ENCODE measurements around the gene KIAA0513. TPM values are rescaled to one million over a fixed set of nuclear protein-coding genes. Genes with fewer than 3 reads are reported as not detected.

KIAA0513 gene
- total RNA-seq, 6 donors from 2014 or later = 21.6 to 77.5 (median 37.9) TPM

GRCh38 chr16:85046472-85046916 lies 18.9 kb downstream of the KIAA0513 start:
- no peaks in the 10 kb centered on the region for H3K27me3 ChIP-seq
- WGBS, 2 donors = 81 to 90% methylated on average over 8 of the region's 8 CpGs
- H3K36me3 ChIP-seq = no peaks in the 10 kb centered on the region
- TF ChIP-seq EP300 (IDR thresholded peaks at IDR 0.05) = no peak
- no peak for TF ChIP-seq POLR2A (IDR thresholded peaks at IDR 0.05)
- TF ChIP-seq POLR2AphosphoS5 (IDR thresholded peaks at IDR 0.05) = no peak
- TF ChIP-seq CTCF (IDR thresholded peaks at IDR 0.05) = no peak
- H3K27ac ChIP-seq = peak overlapping the region; percentile 13 to 73 (median 44)
- H3K4me1 ChIP-seq = peaks cover 17 to 34% (median 30%) of the 10 kb centered on the region in 4 donors
- DNase-seq (no peak), ATAC-seq (ENCODE audit: low FRiP score in 2 of 2) (peak in 1 of 2 donors; percentile 34)
- H3K9me3 ChIP-seq = no peaks in the 10 kb centered on the region
- H3K4me3 ChIP-seq = no peak overlapping the region

DNA sequence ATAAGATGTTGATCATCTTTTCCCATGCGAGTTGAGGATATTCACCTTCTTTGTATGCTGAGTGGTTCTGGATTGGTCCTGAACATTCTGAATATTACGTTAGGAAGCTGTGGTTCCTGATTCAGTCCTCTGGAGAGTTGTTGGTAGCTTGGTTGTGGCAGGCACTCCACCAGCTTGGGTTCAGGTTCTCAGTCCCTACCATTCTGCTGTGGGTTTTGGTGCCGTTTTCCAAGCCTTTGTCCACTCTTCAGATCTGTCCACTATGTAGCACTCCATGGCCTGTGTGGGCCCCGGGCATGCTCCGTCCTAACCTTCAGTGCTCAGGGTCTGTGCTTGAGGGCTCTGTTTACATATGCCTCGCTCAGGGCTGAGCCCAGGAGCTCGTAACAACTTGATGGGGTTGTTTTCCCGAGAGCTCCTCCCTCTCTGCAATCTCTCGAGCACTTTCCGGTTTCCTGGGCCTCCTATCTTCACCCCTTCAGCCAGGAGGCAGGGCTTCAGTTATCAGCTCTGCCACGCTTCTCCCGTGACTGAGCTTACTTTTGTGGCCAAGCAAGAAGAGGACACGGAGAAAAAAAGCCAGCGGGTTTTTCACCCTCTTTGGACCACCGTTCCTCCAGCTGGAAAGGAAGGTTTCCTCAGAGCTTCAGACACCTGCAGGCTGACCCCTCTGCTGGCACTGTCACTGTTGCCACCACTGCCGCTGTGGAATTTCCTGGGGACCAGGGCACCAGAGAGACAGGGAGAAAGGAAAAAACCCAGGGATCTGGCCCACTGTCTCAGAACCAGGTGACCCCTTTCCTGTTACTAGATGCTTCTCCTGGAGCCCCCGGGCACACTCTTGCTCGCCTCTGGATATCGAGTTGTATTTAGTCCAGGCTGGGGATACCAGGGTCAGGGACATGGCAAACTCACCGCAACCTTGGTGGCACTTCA lies 19.6 kb downstream of the KIAA0513 start:
- peak; percentile 28 to 78 for ATAC-seq (ENCODE audit: low FRiP score in 2 of 2)
- Histone ChIP-seq H3K27ac (peak overlapping the region; percentile 28 to 73 (median 68)), H3K36me3 (no peaks in the 10 kb centered on the region), H3K27me3 (no peaks in the 10 kb centered on the region), H3K4me3 (peak overlapping the region in 2 of 4 donors; percentile 2 to 17), H3K4me1 (peaks cover 17 to 36% (median 26%) of the 10 kb centered on the region in 4 donors), H3K9me3 (no peaks in the 10 kb centered on the region)
- TF ChIP-seq CTCF (IDR thresholded peaks at IDR 0.05) (no peak), POLR2AphosphoS5 (IDR thresholded peaks at IDR 0.05) (no peak), EP300 (IDR thresholded peaks at IDR 0.05) (no peak), POLR2A (IDR thresholded peaks at IDR 0.05) (peak in 1 of 4 donors; percentile 27)
- peak in 1 of 2 donors; percentile 80 for DNase-seq
- 57 to 60% methylated on average over 20 of the region's 20 CpGs for WGBS, 2 donors

GRCh38 chr16:85047867-85048455 lies 20.4 kb downstream of the KIAA0513 start:
- Histone ChIP-seq H3K27me3 (no peaks in the 10 kb centered on the region), H3K27ac (peak overlapping the region; percentile 28 to 73 (median 68)), H3K9me3 (no peaks in the 10 kb centered on the region), H3K36me3 (no peaks in the 10 kb centered on the region), H3K4me1 (peaks cover 17 to 36% (median 26%) of the 10 kb centered on the region in 4 donors), H3K4me3 (peak overlapping the region in 1 of 4 donors; percentile 12)
- TF ChIP-seq CTCF (IDR thresholded peaks at IDR 0.05) (no peak), POLR2A (IDR thresholded peaks at IDR 0.05) (no peak), EP300 (IDR thresholded peaks at IDR 0.05) (no peak), POLR2AphosphoS5 (IDR thresholded peaks at IDR 0.05) (no peak)
- DNase-seq (peak in 1 of 2 donors; percentile 58), ATAC-seq (ENCODE audit: low FRiP score in 2 of 2) (peak in 1 of 2 donors; percentile 45)
- 68 to 78% methylated on average over 11 of the region's 11 CpGs for WGBS, 2 donors

GRCh38 chr16:85048921-85049562 lies 21.4 kb downstream of the KIAA0513 start:
- TF ChIP-seq EP300 (IDR thresholded peaks at IDR 0.05) (no peak), POLR2A (IDR thresholded peaks at IDR 0.05) (no peak), CTCF (IDR thresholded peaks at IDR 0.05) (no peak), POLR2AphosphoS5 (IDR thresholded peaks at IDR 0.05) (no peak)
- H3K27me3 ChIP-seq = no peaks in the 10 kb centered on the region
- no peak overlapping the region for H3K4me3 ChIP-seq
- WGBS, 2 donors = 84 to 87% methylated on average over 11 to 17 of the region's 17 CpGs
- H3K9me3 ChIP-seq = no peaks in the 10 kb centered on the region
- ATAC-seq (ENCODE audit: low FRiP score in 2 of 2) = no peak
- no peak for DNase-seq
- H3K27ac ChIP-seq = no peak overlapping the region
- no peaks in the 10 kb centered on the region for H3K36me3 ChIP-seq
- peaks cover 17 to 36% (median 27%) of the 10 kb centered on the region in 4 donors for H3K4me1 ChIP-seq
